ENCODE measurements around the gene PLCB1.
A peak's percentile ranks its signal among the peaks of the same experiment; 100 is the strongest.
"Not testable (repeated sequence)": the region's sequence is repeated elsewhere in the genome, so short reads cannot be mapped to it uniquely, and the experiment has no call there.

The PLCB1 gene

DNA sequence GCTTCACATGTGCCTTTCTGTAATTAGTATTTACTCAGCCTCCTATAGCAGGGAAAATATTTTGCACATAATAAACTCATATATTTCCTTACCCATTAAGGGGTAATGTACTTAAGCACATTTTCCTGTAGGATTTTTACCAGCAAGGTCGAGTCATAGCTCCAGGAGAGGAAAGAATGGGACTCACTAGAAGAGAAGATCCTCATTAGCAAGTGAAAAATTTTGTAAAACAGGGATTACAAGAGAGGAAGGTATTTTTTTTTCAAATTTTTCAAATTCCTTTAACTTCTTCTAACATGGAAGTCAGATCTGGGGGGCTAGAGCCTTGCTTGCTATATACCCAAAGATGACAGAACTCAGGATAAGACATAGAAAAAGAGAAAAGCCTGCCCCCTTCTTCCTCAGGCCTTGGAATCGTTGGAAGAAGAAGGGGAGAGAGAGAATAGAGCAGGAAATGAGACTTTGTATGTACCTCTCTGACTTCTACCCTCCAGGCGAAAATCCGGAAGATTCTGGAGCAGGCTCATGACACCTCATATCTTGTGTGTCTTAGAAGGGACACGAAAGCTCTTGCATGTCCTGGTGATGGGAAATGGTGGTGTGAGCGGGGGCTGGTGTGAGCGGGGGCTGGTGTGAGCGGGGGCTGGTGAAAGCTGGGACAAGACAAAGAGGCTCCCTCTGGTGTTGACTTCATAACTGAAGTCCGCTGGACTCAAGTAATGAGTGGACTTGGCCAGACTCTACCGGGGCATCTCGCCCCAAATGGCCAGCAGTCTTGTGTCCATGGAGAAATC lies 679.9 kb downstream of the PLCB1 start:
- TF ChIP-seq, protein P1, sequence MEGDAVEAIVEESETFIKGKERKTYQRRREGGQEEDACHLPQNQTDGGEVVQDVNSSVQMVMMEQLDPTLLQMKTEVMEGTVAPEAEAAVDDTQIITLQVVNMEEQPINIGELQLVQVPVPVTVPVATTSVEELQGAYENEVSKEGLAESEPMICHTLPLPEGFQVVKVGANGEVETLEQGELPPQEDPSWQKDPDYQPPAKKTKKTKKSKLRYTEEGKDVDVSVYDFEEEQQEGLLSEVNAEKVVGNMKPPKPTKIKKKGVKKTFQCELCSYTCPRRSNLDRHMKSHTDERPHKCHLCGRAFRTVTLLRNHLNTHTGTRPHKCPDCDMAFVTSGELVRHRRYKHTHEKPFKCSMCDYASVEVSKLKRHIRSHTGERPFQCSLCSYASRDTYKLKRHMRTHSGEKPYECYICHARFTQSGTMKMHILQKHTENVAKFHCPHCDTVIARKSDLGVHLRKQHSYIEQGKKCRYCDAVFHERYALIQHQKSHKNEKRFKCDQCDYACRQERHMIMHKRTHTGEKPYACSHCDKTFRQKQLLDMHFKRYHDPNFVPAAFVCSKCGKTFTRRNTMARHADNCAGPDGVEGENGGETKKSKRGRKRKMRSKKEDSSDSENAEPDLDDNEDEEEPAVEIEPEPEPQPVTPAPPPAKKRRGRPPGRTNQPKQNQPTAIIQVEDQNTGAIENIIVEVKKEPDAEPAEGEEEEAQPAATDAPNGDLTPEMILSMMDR (IDR thresholded peaks at IDR 0.05; ENCODE audit: insufficient read depth, low read length, poor library complexity, severe bottlenecking): no peak
- no peak overlapping the region for H3K4me3 ChIP-seq (replicated peaks; ENCODE audit: low read depth, low read length)
- no peak for DNase-seq (ENCODE audit: extremely low read depth, insufficient read length)
- no peaks in the 10 kb centered on the region for H3K36me3 ChIP-seq (ENCODE audit: control insufficient read depth, insufficient read depth, low read length)
- H3K27me3 ChIP-seq (replicated peaks; ENCODE audit: control insufficient read depth, insufficient read depth, low read length): no peaks in the 10 kb centered on the region; the same call in 1 of the 2 replicates

DNA sequence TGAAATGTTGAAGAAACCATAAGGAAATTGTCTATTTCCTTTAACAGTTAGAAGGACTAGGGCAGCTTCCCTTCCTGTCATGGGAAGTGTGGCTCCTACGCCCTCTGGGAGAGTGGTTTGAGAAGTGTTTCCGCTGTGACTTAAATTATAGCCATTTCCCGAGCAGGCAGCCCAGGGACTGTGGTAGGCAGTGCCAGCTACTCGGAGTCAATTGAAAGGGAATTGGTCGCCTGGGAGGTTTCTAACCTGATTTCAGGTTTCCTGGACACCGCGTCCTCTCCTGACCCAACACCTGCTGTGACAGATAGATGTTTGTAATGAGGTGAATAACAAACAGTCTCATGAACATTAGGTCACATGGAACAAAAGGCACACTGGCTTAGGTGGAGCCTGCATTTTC lies 680.8 kb downstream of the PLCB1 start:
- H3K4me3 ChIP-seq (replicated peaks; ENCODE audit: low read depth, low read length): no peak overlapping the region
- DNase-seq (ENCODE audit: extremely low read depth, insufficient read length): no peak

DNA sequence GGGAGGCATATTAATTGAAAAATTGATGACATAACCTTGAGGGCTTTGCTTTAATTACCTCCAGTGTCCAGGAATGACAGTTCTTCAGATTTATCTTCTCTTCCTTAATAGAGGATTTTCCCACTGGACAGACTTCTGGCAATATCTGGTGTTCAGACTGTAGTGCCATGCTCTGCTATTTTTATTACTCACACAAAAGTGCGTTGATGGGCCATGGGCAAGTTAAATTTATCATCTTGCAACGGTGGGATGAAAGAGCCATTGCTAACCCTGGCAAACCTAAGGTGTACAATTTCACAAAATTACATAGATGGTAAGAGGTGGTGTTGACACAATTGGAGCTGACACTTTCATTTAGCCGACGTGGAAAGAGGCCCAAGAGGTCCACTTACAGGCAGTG lies 683.1 kb downstream of the PLCB1 start:
- no peaks in the 10 kb centered on the region; the same call in 1 of the 2 replicates for H3K27me3 ChIP-seq (replicated peaks; ENCODE audit: control insufficient read depth, insufficient read depth, low read length)
- DNase-seq (ENCODE audit: extremely low read depth, insufficient read length): no peak
- no peak overlapping the region for H3K4me3 ChIP-seq (replicated peaks; ENCODE audit: low read depth, low read length)
- no peaks in the 10 kb centered on the region for H3K36me3 ChIP-seq (ENCODE audit: control insufficient read depth, insufficient read depth, low read length)
- TF ChIP-seq, protein P1 (IDR thresholded peaks at IDR 0.05; ENCODE audit: insufficient read depth, low read length, poor library complexity, severe bottlenecking): no peak

More for the DNA sequence above, 680.8 kb downstream of the PLCB1 start:
- Histone ChIP-seq H3K36me3 (ENCODE audit: control insufficient read depth, insufficient read depth, low read length) (no peaks in the 10 kb centered on the region), H3K27me3 (replicated peaks; ENCODE audit: control insufficient read depth, insufficient read depth, low read length) (no peaks in the 10 kb centered on the region; the same call in 1 of the 2 replicates)
- TF ChIP-seq, protein P1 (IDR thresholded peaks at IDR 0.05; ENCODE audit: insufficient read depth, low read length, poor library complexity, severe bottlenecking): no peak

DNA sequence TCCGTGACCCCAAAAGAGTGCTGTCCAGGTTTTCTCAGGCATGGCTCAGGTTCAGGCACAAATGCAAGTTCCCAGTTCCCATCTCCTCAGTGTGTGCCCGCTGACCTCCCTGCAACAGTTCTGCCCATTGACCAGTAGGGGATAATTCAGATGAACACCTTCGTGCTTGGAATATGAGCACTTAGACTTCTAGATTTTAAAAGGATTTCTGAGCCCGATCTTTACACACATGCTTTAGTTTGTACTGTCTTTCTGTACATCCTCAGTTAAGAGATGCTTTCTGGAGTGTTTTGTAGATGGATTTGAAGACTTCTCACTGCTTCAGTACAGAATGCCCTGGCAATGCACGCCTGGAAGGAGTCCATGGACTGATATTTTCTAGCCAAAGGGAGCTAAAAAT lies 697.2 kb downstream of the PLCB1 start:
- TF ChIP-seq, protein P1 (IDR thresholded peaks at IDR 0.05; ENCODE audit: insufficient read depth, low read length, poor library complexity, severe bottlenecking): peak; percentile 20
- Histone ChIP-seq H3K4me3 (replicated peaks; ENCODE audit: low read depth, low read length) (no peak overlapping the region), H3K36me3 (ENCODE audit: control insufficient read depth, insufficient read depth, low read length) (no peaks in the 10 kb centered on the region), H3K27me3 (replicated peaks; ENCODE audit: control insufficient read depth, insufficient read depth, low read length) (no peaks in the 10 kb centered on the region)
- DNase-seq (ENCODE audit: extremely low read depth, insufficient read length): no peak

DNA sequence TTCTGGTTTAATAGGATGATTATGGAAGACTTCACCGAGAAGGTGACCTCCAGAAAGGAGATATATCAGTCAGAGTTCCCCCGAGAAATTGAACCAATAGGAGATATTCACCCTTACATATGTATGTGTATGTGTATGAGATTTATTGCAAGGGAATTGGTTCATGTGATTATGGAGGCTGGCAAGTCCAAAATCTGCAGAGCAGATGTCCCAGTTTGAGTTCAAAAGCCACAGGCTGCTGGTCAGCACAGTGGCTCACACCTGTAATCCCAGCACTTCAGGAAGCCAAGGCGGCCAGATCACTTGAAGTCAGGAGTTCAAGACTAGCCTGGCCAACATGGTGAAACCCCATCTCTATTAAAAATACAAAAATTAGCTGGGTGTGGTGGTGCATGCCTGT lies 702.2 kb downstream of the PLCB1 start:
- not testable (repeated sequence) for DNase-seq (ENCODE audit: extremely low read depth, insufficient read length); H3K36me3 ChIP-seq (ENCODE audit: control insufficient read depth, insufficient read depth, low read length); H3K27me3 ChIP-seq (replicated peaks; ENCODE audit: control insufficient read depth, insufficient read depth, low read length); H3K4me3 ChIP-seq (replicated peaks; ENCODE audit: low read depth, low read length)

DNA sequence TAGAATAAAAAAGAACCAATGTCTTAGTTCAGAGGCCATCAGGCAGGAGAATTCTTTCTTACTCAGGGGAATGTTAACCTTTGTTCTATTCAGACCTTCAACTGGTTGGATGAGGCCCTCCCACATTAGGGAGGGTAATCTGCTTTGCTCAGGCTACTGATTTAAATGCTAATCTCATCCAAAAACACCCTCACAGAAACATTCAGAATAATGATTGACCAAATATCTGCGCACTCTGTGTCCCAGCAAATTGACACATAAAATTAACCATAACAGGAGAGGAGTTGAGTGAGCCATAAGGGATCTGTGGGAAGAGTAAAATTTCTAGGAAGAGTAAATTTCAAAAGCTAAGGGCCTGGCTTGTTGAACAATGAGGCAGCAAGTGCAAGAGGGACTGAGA lies 702.8 kb downstream of the PLCB1 start:
- no peak for DNase-seq (ENCODE audit: extremely low read depth, insufficient read length)
- H3K36me3 ChIP-seq (ENCODE audit: control insufficient read depth, insufficient read depth, low read length): no peaks in the 10 kb centered on the region
- TF ChIP-seq, protein P1 (IDR thresholded peaks at IDR 0.05; ENCODE audit: insufficient read depth, low read length, poor library complexity, severe bottlenecking): no peak
- H3K4me3 ChIP-seq (replicated peaks; ENCODE audit: low read depth, low read length): no peak overlapping the region
- H3K27me3 ChIP-seq (replicated peaks; ENCODE audit: control insufficient read depth, insufficient read depth, low read length): no peaks in the 10 kb centered on the region

Measured in GM06990 (cell line).